ENCODE data around the gene PDSS1. TPM values are rescaled to one million over a fixed set of nuclear protein-coding genes. Genes with fewer than 3 reads are reported as not detected.

Gene PDSS1
- polyA plus RNA-seq, 1 donor (not counting 4 experiments of a cell fraction or from before 2014, with no cell fraction given): 36.6 TPM

DNA sequence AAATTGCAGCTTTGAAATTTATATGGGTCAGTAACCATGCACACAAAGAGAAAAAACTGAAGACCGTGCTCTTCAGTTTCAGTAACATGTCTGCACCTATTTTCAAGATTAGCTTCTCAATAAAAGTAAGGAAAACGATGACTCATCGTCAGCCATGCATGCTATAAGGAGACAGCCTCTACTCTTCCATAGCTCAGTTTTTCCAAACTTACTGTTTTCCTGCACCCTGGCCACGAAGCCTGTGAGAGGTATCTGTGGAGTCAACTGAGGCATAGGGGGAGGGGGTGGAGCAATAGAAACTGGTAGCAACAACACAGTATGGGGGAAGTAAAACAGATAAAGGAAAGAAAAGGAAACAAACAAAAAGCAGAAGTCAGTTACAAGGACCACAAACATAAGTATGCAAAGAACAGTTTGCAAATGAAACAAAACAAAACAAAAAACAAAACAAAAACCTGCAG, 58.0 kb downstream of the PDSS1 start:
- FAIRE-seq: peak; percentile 75
- dilution Hi-C loops (cut with MboI; ENCODE audit: extremely low pct_ligation_motif_present, low sequenced_read_pairs): no loop called here
- peak overlapping the region; percentile 61 for H3K27ac ChIP-seq (ENCODE audit: control insufficient read depth, insufficient read depth, low read length)

GRCh38 chr10:26759008-26759407, 61.5 kb downstream of the PDSS1 start:
- no peak for FAIRE-seq
- Histone ChIP-seq H2AFZ (ENCODE audit: control insufficient read depth, low read length) (no peak overlapping the region), H3K9me3 (ENCODE audit: control insufficient read depth, low read depth, low read length) (no peaks in the 10 kb centered on the region), H3K36me3 (ENCODE audit: control insufficient read depth in 2 of 2, extremely low read depth in 1 of 2, insufficient read depth in 2 of 2, low read length in 2 of 2) (peaks cover 0 to 2% of the 10 kb centered on the region in 2 experiments), H3K4me1 (ENCODE audit: control insufficient read depth, extremely low read depth, insufficient read depth, low read length) (peaks cover 5% of the 10 kb centered on the region), H4K20me1 (ENCODE audit: control insufficient read depth, extremely low read depth, insufficient read depth, low read length) (no peaks in the 10 kb centered on the region), H3K4me2 (ENCODE audit: control insufficient read depth, extremely low read depth, insufficient read depth, low read depth, low read length) (no peak overlapping the region), H3K27ac (ENCODE audit: control insufficient read depth, insufficient read depth, low read length) (no peak overlapping the region), H3K79me2 (ENCODE audit: control insufficient read depth, insufficient read depth, low read length) (no peaks in the 10 kb centered on the region), H3K27me3 (ENCODE audit: control insufficient read depth, extremely low read depth, insufficient read depth, low read length) (no peaks in the 10 kb centered on the region), H3K9ac (ENCODE audit: control insufficient read depth, extremely low read depth, insufficient read depth, low read length) (no peak overlapping the region), H3K9me1 (ENCODE audit: control insufficient read depth, extremely low read depth, insufficient read depth, low read length) (no peaks in the 10 kb centered on the region), H3K4me3 (ENCODE audit: control insufficient read depth in 2 of 3, extremely low read depth in 1 of 3, insufficient read depth in 2 of 3, low read depth in 1 of 3, low read length in 3 of 3) (no peak overlapping the region)
- no peak for DNase-seq (ENCODE audit: low read depth, low spot score)
- TF ChIP-seq EZH2 (IDR thresholded peaks at IDR 0.05; ENCODE audit: low read length): no peak
- TF ChIP-seq, protein P1, sequence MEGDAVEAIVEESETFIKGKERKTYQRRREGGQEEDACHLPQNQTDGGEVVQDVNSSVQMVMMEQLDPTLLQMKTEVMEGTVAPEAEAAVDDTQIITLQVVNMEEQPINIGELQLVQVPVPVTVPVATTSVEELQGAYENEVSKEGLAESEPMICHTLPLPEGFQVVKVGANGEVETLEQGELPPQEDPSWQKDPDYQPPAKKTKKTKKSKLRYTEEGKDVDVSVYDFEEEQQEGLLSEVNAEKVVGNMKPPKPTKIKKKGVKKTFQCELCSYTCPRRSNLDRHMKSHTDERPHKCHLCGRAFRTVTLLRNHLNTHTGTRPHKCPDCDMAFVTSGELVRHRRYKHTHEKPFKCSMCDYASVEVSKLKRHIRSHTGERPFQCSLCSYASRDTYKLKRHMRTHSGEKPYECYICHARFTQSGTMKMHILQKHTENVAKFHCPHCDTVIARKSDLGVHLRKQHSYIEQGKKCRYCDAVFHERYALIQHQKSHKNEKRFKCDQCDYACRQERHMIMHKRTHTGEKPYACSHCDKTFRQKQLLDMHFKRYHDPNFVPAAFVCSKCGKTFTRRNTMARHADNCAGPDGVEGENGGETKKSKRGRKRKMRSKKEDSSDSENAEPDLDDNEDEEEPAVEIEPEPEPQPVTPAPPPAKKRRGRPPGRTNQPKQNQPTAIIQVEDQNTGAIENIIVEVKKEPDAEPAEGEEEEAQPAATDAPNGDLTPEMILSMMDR (optimal IDR thresholded peaks at IDR 0.05 in 1 of 3, IDR thresholded peaks at IDR 0.05 in 1 of 3, conservative IDR thresholded peaks at IDR 0.05 in 1 of 3; ENCODE audit: extremely low read depth in 1 of 3, insufficient read depth in 2 of 3, low read length in 3 of 3): no peak
- dilution Hi-C loops (cut with MboI; ENCODE audit: extremely low pct_ligation_motif_present, low sequenced_read_pairs): no loop called here

More for the DNA sequence above, 58.0 kb downstream of the PDSS1 start:
- H3K9me3 ChIP-seq (ENCODE audit: control insufficient read depth, low read depth, low read length): no peaks in the 10 kb centered on the region
- H2AFZ ChIP-seq (ENCODE audit: control insufficient read depth, low read length): peak overlapping the region; percentile 53
- no peak overlapping the region for H3K4me3 ChIP-seq (ENCODE audit: control insufficient read depth in 2 of 3, extremely low read depth in 1 of 3, insufficient read depth in 2 of 3, low read depth in 1 of 3, low read length in 3 of 3)
- no peaks in the 10 kb centered on the region for H3K27me3 ChIP-seq (ENCODE audit: control insufficient read depth, extremely low read depth, insufficient read depth, low read length)
- peak overlapping the region; percentile 28 for H3K9ac ChIP-seq (ENCODE audit: control insufficient read depth, extremely low read depth, insufficient read depth, low read length)
- H3K4me2 ChIP-seq (ENCODE audit: control insufficient read depth, extremely low read depth, insufficient read depth, low read depth, low read length): peak overlapping the region; percentile 73
- peaks cover 0 to 2% of the 10 kb centered on the region in 2 experiments for H3K36me3 ChIP-seq (ENCODE audit: control insufficient read depth in 2 of 2, extremely low read depth in 1 of 2, insufficient read depth in 2 of 2, low read length in 2 of 2)
- H3K9me1 ChIP-seq (ENCODE audit: control insufficient read depth, extremely low read depth, insufficient read depth, low read length): no peaks in the 10 kb centered on the region
- peaks cover 5% of the 10 kb centered on the region for H3K4me1 ChIP-seq (ENCODE audit: control insufficient read depth, extremely low read depth, insufficient read depth, low read length)
- TF ChIP-seq EZH2 (IDR thresholded peaks at IDR 0.05; ENCODE audit: low read length): no peak
- TF ChIP-seq, protein P1 (optimal IDR thresholded peaks at IDR 0.05 in 1 of 3, IDR thresholded peaks at IDR 0.05 in 1 of 3, conservative IDR thresholded peaks at IDR 0.05 in 1 of 3; ENCODE audit: extremely low read depth in 1 of 3, insufficient read depth in 2 of 3, low read length in 3 of 3): no peak
- no peaks in the 10 kb centered on the region for H4K20me1 ChIP-seq (ENCODE audit: control insufficient read depth, extremely low read depth, insufficient read depth, low read length)
- peak; percentile 17 for DNase-seq (ENCODE audit: low read depth, low spot score)
- no peaks in the 10 kb centered on the region for H3K79me2 ChIP-seq (ENCODE audit: control insufficient read depth, insufficient read depth, low read length)
